ENCODE measurements around the gene SCNN1G. TPM values are rescaled to one million over a fixed set of nuclear protein-coding genes. Genes with fewer than 3 reads are reported as not detected.

The SCNN1G gene
- total and polyA plus RNA-seq, 2 of the 13 experiments (the other 11 are each of a cell fraction or from before 2014, with no cell fraction given), result not detected

DNA sequence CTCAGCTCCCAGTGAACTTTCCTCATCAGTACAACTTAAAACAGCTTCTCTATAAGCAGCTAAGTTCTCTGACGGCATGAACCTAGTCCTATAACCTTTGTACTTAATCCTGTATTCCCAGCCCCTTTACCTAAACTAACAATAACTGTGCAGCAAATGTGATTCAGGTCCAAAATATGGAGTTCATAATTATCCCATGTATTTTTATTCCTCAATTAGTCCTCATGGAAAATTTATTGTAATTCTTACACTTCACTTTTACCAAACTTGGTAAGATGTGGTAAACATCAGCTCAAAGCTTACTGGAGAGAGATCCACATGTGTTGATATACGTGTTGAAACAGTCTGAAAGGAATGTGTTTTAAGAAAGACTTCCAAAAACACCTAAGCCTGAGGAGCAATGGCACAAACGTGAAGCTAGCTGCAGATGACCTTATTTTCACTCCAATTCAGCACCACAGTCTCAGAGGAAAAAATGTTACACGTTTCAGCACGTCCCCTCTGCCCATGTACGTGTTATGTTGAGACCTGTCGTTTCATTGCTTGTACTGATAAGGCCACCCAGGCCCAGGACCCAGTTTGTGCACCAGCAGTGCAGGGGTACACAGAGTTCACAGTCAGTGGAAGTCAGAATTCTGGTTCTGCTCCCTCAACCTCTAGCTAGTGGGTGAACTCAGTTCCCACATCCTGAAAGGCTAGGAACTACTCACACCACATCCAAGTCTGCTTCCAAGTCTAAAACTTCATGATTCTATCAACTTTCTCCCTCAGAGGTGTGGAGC lies 40.4 kb upstream of the SCNN1G start (continued):
- no peak for TF ChIP-seq RCOR2 (CRISPR knock-in tag; IDR thresholded peaks at IDR 0.05)
- no peak for TF ChIP-seq TCF7L2 (IDR thresholded peaks at IDR 0.05; ENCODE audit: low read depth, low read length)
- no peak for TF ChIP-seq LCORL (IDR thresholded peaks at IDR 0.05)
- peak; percentile 77; the same call in 1 of the 2 replicates for TF ChIP-seq LCORL (CRISPR knock-in tag; IDR thresholded peaks at IDR 0.05)
- TF ChIP-seq, protein P1, sequence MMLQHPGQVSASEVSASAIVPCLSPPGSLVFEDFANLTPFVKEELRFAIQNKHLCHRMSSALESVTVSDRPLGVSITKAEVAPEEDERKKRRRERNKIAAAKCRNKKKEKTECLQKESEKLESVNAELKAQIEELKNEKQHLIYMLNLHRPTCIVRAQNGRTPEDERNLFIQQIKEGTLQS (CRISPR knock-in tag; IDR thresholded peaks at IDR 0.05), result no peak
- TF ChIP-seq DDIT3 (CRISPR knock-in tag; IDR thresholded peaks at IDR 0.05), result no peak
- TF ChIP-seq ZNF629 (CRISPR knock-in tag; conservative IDR thresholded peaks at IDR 0.05), result no peak
- no peak for TF ChIP-seq ZSCAN31 (CRISPR knock-in tag; IDR thresholded peaks at IDR 0.05; ENCODE audit: low read depth)
- peak; percentile 66; the same call in 1 of the 2 replicates for TF ChIP-seq ZNF598 (CRISPR knock-in tag; IDR thresholded peaks at IDR 0.05; ENCODE audit: borderline replicate concordance)
- no peak for TF ChIP-seq DNMT1 (CRISPR knock-in tag; IDR thresholded peaks at IDR 0.05)
- TF ChIP-seq, protein P2, sequence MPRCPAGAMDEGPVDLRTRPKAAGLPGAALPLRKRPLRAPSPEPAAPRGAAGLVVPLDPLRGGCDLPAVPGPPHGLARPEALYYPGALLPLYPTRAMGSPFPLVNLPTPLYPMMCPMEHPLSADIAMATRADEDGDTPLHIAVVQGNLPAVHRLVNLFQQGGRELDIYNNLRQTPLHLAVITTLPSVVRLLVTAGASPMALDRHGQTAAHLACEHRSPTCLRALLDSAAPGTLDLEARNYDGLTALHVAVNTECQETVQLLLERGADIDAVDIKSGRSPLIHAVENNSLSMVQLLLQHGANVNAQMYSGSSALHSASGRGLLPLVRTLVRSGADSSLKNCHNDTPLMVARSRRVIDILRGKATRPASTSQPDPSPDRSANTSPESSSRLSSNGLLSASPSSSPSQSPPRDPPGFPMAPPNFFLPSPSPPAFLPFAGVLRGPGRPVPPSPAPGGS (CRISPR knock-in tag; IDR thresholded peaks at IDR 0.05), result no peak
- TF ChIP-seq SETDB1 (CRISPR knock-in tag; IDR thresholded peaks at IDR 0.05; ENCODE audit: borderline replicate concordance), result no peak
- TF ChIP-seq AHDC1 (CRISPR knock-in tag; IDR thresholded peaks at IDR 0.05; ENCODE audit: borderline replicate concordance), result 0 out of 2 replicates have a peak, but pooled peaks have one; percentile 32
- peak; percentile 26; the same call in 1 of the 2 replicates for TF ChIP-seq NFYC (CRISPR knock-in tag; IDR thresholded peaks at IDR 0.05)
- TF ChIP-seq ERF (CRISPR knock-in tag; IDR thresholded peaks at IDR 0.05), result peak; percentile 18; the same call in 1 of the 2 replicates
- no peak for TF ChIP-seq NCOA1 (CRISPR knock-in tag; IDR thresholded peaks at IDR 0.05)
- no peak; the same call in 1 of the 2 replicates for TF ChIP-seq PAX8 (CRISPR knock-in tag; IDR thresholded peaks at IDR 0.05; ENCODE audit: borderline replicate concordance)
- TF ChIP-seq ZNF12 (CRISPR knock-in tag; IDR thresholded peaks at IDR 0.05), result no peak; the same call in 1 of the 2 replicates
- TF ChIP-seq, protein P3, sequence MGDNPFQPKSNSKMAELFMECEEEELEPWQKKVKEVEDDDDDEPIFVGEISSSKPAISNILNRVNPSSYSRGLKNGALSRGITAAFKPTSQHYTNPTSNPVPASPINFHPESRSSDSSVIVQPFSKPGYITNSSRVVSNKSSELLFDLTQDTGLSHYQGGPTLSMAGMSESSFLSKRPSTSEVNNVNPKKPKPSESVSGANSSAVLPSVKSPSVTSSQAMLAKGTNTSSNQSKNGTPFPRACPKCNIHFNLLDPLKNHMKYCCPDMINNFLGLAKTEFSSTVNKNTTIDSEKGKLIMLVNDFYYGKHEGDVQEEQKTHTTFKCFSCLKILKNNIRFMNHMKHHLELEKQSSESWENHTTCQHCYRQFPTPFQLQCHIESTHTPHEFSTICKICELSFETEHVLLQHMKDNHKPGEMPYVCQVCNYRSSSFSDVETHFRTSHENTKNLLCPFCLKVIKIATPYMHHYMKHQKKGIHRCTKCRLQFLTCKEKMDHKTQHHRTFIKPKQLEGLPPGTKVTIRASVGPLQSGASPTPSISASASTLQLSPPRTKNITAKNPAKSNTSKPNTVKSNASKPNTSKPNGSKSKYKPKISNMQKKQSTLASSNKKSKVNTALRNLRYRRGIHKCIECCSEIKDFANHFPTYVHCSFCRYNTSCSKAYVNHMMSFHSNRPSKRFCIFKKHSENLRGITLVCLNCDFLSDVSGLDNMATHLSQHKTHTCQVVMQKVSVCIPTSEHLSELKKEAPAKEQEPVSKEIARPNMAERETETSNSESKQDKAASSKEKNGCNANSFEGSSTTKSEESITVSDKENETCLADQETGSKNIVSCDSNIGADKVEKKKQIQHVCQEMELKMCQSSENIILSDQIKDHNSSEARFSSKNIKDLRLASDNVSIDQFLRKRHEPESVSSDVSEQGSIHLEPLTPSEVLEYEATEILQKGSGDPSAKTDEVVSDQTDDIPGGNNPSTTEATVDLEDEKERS (CRISPR knock-in tag; IDR thresholded peaks at IDR 0.05), result no peak

All from HepG2 (cell line).